IPS DF 6.9 (cell line): Measurements from ENCODE around the gene AKAP12.
A peak's percentile ranks its signal among the peaks of the same experiment; 100 is the strongest.

Experiments
- DNase-seq: peaks from one replicate; pipeline ENCODE4 v3.0.0-alpha.2; 2013; ENCODE audit warnings: low read depth, low spot score
- H3K27ac ChIP-seq: one replicate; pipeline ENCODE4 v1.5.1; 2013; ENCODE audit warnings: low read length, control low read depth
- H3K27me3 ChIP-seq: 2 replicates; pipeline ENCODE4 v1.6.1; 2013; ENCODE audit warnings: mild to moderate bottlenecking, low read length; ENCODE audit not compliant: control insufficient read depth, insufficient read depth
- H3K36me3 ChIP-seq: 2 replicates; pipeline ENCODE4 v1.6.1; 2013; ENCODE audit warnings: low read length; ENCODE audit not compliant: control insufficient read depth, insufficient read depth
- H3K4me1 ChIP-seq: 2 replicates; pipeline ENCODE4 v1.6.1; 2013; ENCODE audit warnings: low read length; ENCODE audit not compliant: control insufficient read depth, insufficient read depth
- H3K4me3 ChIP-seq: 2 replicates; pipeline ENCODE4 v1.5.1; 2013; ENCODE audit warnings: mild to moderate bottlenecking, low read length
- H3K9me3 ChIP-seq: 2 replicates; pipeline ENCODE4 v1.6.1; 2013; ENCODE audit warnings: low read length, inconsistent platforms; ENCODE audit not compliant: control insufficient read depth, insufficient read depth
- WGBS: extraction: QIAGEN DNeasy Blood & Tissue Kit; methylation state at CpG from one replicate; pipeline ENCODE4 v1.1.7; 2013; ENCODE audit warnings: mixed read lengths, missing lambda C conversion rate; ENCODE audit not compliant: insufficient read length, insufficient coverage; 5-methylcytosine and 5-hydroxymethylcytosine counted together

The AKAP12 gene

DNA sequence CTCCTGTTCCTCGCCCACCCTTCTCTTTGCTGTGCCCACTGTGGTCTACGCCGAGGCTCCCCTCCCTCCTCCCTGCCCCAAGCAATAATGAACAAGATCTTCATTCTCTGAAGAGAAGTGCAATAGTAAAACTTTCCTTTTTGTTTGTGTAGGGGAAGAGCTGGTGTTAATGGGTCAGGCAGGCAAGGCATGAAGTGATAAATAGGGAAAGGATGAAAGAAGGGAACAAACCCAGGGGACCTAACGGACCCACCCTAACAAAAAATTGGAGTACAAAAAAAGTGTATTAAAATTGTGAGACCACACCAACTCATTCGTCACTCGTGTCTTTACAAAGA is 84.7 kb downstream of the AKAP12 start:
- WGBS = no CpG with 5 or more reads among the region's 6 CpGs

DNA sequence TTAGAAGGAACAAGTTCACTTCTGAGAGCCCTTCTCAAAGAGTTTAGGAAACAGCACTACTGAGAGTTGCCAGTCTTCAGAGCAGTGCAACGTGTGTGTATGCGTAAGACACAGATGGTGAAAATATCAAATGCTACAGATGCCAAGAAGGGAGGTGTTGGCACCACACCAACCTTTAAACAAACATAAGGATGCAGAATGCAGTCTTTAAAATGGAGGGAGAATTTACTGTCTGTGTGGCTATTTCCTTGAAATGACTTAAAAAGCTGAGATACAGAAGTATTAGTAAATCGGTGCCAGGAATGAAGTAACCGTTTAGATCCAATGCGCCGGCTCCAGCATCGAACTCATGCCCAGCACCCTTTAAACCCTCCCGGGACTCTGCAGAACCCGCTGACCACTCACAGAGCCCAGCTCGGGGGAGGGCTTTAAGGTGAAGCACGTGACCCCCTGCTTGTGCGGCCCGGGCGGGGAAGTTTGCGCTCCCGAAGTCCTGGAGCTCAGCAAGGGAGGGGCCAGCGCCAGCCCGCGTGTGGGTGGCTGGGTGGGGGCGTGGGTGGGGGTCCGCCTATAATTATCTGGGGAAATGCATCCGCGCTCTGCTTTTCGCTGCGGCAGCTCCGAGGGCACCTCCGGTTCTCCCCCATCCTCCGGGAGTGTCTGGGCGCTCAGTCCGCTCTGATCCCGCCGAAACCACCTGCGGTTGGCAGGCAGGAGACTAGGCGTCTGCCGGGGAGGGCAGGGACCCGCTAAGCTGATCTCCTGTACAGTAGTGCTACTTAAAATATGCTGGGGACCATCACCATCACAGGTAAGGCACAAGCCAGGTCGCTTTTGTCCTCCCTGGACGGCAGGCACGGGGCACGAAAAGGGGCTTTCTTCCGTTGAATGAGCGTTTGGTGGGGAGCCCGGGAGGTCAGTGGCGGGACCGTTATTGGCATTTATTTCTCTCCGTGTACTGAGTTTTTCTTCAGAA is 85.6 kb downstream of the AKAP12 start:
- Histone ChIP-seq H3K4me3 (peak overlapping the region; percentile 27; the same call in 1 of the 2 replicates), H3K9me3 (no peaks in the 10 kb centered on the region), H3K36me3 (no peaks in the 10 kb centered on the region), H3K27me3 (no peaks in the 10 kb centered on the region), H3K4me1 (no peaks in the 10 kb centered on the region), H3K27ac (no peak overlapping the region)
- no peak for DNase-seq
- WGBS = no CpG with 5 or more reads among the region's 46 CpGs

More for the DNA sequence above, 84.7 kb downstream of the AKAP12 start:
- Histone ChIP-seq H3K27me3 (no peaks in the 10 kb centered on the region), H3K9me3 (no peaks in the 10 kb centered on the region), H3K36me3 (no peaks in the 10 kb centered on the region), H3K4me3 (no peak overlapping the region), H3K27ac (no peak overlapping the region), H3K4me1 (no peaks in the 10 kb centered on the region)
- no peak for DNase-seq

DNA sequence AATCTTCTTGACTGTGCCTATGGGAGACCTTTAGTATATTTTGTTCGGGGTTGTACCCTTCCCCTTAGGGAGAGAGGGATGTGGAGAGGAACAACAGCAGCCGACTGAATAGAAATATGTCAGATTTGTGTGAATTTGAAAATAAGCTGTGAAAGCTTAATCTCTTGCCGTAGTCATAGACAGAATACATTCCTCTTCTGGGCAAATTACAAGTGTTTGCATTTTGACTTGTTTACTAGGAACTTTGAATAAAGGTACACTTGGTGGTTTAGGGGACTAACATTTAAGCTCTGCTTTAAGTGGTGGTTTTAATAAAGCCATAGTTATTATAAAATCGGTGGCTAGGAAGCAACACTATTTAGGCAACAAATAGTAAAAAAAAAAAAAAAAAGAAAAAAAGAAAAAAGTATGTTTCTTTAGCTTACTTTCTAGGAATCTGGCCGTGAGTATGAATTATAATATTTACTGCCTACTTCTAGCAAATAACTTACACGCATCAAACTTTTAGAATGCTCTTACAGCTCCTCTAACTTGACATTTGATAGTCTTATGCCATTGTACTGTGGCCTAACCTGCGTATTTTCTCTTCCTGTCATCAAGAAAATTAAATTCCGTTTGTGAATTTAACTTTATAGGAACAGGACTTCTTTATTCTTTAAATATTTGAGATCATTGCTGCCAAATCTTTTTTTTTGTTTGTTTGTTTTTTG is 86.5 kb downstream of the AKAP12 start:
- H3K4me3 ChIP-seq = no peak overlapping the region
- WGBS = no CpG with 5 or more reads among the region's 8 CpGs
- no peaks in the 10 kb centered on the region for H3K36me3 ChIP-seq
- no peak for DNase-seq
- no peaks in the 10 kb centered on the region for H3K9me3 ChIP-seq
- H3K27ac ChIP-seq = no peak overlapping the region
- H3K4me1 ChIP-seq = no peaks in the 10 kb centered on the region
- H3K27me3 ChIP-seq = no peaks in the 10 kb centered on the region

GRCh38 chr6:151327101-151327500 is 87.3 kb downstream of the AKAP12 start:
- 100% methylated on average over 1 of the region's 4 CpGs for WGBS
- Histone ChIP-seq H3K9me3 (no peaks in the 10 kb centered on the region), H3K4me3 (no peak overlapping the region), H3K27me3 (no peaks in the 10 kb centered on the region), H3K27ac (no peak overlapping the region), H3K4me1 (no peaks in the 10 kb centered on the region), H3K36me3 (no peaks in the 10 kb centered on the region)
- no peak for DNase-seq

DNA sequence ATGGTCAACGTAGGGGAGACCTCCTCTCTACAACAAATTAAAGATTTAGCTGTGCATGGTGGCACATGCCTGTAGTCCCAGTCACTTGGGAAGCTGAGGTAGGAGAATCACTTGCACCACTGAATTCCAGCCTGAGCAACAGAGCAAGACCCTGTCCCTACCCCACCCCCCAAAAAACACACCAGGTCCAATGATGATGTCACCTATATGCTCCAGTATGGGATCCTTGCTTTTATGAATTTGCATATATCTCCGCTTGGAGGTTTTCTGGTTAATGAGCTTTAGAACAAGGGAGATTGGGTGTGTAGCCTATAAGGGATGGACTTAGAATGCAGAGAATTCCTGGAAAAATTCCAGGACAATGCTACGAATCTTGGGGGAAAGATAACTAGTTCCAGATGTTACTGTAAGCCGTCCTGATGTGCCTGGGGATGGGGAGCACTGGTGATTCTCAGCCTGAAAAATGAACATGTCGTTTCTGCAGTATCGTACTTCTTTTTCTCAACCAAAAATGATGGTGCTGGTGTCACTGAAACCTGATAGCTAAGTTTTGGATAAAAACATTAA is 90.4 kb downstream of the AKAP12 start:
- WGBS = no CpG with 5 or more reads among the region's 6 CpGs
- Histone ChIP-seq H3K9me3 (no peaks in the 10 kb centered on the region), H3K27me3 (no peaks in the 10 kb centered on the region), H3K36me3 (no peaks in the 10 kb centered on the region), H3K4me3 (no peak overlapping the region), H3K4me1 (no peaks in the 10 kb centered on the region), H3K27ac (no peak overlapping the region)
- no peak for DNase-seq

DNA sequence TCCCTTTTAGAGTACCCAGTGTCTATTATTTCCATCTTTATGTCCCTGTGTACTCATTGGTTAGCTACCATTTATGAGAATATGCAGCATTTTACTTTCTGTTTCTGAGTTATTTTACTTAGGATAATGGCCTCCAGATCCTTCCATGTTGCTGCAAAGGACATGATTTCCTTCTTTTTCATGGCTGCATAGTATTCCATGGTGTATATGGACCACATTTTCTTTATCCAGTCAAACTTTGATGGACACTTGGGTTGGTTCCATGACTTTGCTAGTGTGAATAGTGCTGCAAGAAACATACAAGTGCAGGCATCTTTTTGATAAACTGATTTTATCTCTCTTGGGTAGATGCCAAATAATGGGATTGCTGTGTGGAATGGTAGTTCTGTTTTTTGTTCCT is 96.2 kb downstream of the AKAP12 start:
- Histone ChIP-seq H3K9me3 (no peaks in the 10 kb centered on the region), H3K36me3 (no peaks in the 10 kb centered on the region), H3K27ac (no peak overlapping the region), H3K4me3 (no peak overlapping the region), H3K27me3 (no peaks in the 10 kb centered on the region), H3K4me1 (no peaks in the 10 kb centered on the region)
- DNase-seq = no peak

DNA sequence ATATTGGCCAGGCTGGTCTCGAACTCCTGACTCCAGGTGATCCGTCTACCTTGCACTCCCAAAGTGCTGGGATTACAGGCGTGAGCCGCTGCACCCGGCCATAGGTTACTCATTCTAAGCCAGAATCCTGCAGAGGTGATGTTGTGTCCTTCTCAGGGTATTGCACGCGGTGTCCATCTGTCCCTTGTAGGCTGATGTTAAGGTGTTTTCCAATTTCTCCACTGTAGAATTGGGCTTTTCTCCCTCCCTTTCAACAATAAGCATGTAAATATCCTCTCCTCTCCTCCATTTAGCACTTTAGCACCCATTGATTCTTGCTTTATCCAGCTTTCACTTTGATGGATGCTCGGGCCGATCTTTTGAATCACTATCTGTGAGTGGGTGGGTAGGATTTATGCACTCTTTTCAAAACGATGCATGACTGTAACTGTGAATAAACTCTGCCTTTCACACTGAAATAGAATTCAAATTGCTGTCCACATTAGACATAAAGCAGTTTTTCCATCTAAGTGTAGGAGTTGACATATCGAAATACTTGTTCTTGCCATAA is 99.0 kb downstream of the AKAP12 start:
- no peaks in the 10 kb centered on the region for H3K4me1 ChIP-seq
- H3K4me3 ChIP-seq = no peak overlapping the region
- 100% methylated on average over 1 of the region's 11 CpGs for WGBS
- no peak for DNase-seq
- no peaks in the 10 kb centered on the region for H3K9me3 ChIP-seq
- no peaks in the 10 kb centered on the region for H3K27me3 ChIP-seq
- H3K27ac ChIP-seq = no peak overlapping the region
- H3K36me3 ChIP-seq = no peaks in the 10 kb centered on the region

DNA sequence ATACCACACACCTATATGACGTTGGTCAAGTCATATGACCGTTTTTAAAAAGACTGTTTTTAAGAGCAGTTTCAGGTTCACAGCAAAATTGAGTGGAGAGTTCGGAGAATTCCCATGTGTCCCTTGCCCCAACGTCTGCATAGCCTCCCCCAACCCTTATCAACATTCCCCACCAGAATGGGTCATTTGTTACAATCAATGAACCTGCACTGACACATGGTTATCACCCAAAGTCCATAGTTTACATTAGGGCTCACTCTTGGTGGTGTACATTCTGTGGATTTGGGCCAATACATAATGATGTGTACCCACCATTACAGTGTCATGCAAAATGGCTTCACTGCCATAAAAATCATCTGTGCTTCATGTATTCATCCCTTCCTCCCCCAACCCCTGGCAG is 99.6 kb downstream of the AKAP12 start:
- no peak overlapping the region for H3K4me3 ChIP-seq
- no peak overlapping the region for H3K27ac ChIP-seq
- no peaks in the 10 kb centered on the region for H3K36me3 ChIP-seq
- no peak for DNase-seq
- no peaks in the 10 kb centered on the region for H3K27me3 ChIP-seq
- H3K9me3 ChIP-seq = no peaks in the 10 kb centered on the region
- WGBS = no CpG with 5 or more reads among the region's 4 CpGs
- no peaks in the 10 kb centered on the region for H3K4me1 ChIP-seq

DNA sequence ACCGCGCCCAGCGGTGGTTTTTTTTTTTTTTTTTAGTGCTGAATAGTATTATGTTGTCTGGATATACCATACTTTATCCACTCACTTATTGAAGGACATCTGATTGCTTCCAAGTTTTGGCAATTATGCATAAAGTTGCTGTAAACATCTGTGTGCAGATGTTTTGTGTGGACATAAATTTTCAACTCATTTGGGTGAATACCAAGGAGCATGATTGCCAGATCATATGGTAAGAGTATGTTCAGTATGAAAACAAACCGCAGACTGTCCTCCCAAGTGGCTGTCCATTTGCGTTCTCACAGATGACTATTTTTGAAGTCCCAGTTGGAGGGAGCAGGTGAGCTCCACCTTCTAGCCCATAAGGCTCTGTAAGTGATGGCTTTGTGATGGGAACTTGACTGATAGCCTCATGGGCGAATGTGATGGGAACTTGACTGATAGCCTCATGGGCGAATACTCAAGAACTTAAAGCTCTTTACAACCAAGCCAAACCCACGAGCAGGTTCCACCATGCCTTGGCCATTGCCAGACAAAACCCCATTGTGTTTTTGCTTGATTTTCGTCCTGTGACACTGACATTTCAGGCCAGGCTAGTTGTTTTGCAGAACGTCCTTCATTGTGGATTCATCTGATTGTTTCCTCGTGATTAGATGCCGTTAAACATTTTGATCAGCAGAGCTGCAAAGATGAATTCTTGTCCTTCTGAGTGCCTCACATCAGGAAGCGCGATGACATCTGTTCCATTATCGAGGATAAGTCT is 100.6 kb downstream of the AKAP12 start:
- Histone ChIP-seq H3K9me3 (no peaks in the 10 kb centered on the region), H3K27ac (no peak overlapping the region), H3K4me3 (no peak overlapping the region), H3K36me3 (no peaks in the 10 kb centered on the region), H3K4me1 (no peaks in the 10 kb centered on the region), H3K27me3 (no peaks in the 10 kb centered on the region)
- no CpG with 5 or more reads among the region's 15 CpGs for WGBS
- DNase-seq = no peak
